Astrocyte of the spinal cord (primary cell): ENCODE data around the gene ZNF468.
"Not testable (repeated sequence)": the region's sequence is repeated elsewhere in the genome, so short reads cannot be mapped to it uniquely, and the experiment has no call there.

Experiments
- DNase-seq: peaks from one replicate; pipeline ENCODE4 v3.0.0; 2011; ENCODE audit warnings: low read depth, low spot score
- H3K4me3 ChIP-seq: 2 replicates; pipeline ENCODE4 v1.5.1; 2011; ENCODE audit warnings: low read depth, mild to moderate bottlenecking, low read length, moderate library complexity
- in situ Hi-C: cut with HindIII; loops from 2 replicates; pipeline ENCODE4 v1.10.0; 2017; ENCODE audit warnings: low sequenced_read_pairs
- TF ChIP-seq, protein P1 (sequence below): IDR thresholded peaks from 2 replicates; pipeline ENCODE4 v1.5.1; 2012; ENCODE audit warnings: low read depth, mild to moderate bottlenecking, low read length, inconsistent platforms

ZNF468 gene

DNA sequence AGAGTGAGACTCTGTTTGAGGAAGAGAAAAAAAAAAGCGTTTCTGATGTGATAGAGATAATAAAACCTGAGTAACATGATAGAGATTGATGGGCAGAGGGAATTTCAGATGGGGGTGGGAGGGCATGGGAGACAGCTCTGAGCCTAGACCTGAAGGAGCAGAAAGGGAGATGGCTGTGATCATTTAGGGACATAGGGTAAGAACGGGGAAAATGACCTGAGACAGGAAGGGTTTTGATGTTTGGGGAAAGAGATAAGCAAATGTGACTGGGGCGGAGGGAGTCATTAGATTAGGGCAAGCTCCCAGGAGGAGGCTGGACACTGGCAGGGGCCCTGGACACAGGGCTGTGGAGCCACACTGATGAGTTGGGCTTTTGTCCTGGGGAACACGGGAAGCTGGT lies 33.9 kb upstream of the ZNF468 start:
- TF ChIP-seq, protein P1, sequence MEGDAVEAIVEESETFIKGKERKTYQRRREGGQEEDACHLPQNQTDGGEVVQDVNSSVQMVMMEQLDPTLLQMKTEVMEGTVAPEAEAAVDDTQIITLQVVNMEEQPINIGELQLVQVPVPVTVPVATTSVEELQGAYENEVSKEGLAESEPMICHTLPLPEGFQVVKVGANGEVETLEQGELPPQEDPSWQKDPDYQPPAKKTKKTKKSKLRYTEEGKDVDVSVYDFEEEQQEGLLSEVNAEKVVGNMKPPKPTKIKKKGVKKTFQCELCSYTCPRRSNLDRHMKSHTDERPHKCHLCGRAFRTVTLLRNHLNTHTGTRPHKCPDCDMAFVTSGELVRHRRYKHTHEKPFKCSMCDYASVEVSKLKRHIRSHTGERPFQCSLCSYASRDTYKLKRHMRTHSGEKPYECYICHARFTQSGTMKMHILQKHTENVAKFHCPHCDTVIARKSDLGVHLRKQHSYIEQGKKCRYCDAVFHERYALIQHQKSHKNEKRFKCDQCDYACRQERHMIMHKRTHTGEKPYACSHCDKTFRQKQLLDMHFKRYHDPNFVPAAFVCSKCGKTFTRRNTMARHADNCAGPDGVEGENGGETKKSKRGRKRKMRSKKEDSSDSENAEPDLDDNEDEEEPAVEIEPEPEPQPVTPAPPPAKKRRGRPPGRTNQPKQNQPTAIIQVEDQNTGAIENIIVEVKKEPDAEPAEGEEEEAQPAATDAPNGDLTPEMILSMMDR: no peak
- no peak for DNase-seq
- H3K4me3 ChIP-seq: no peak overlapping the region
- in situ Hi-C loops: no loop called here

DNA sequence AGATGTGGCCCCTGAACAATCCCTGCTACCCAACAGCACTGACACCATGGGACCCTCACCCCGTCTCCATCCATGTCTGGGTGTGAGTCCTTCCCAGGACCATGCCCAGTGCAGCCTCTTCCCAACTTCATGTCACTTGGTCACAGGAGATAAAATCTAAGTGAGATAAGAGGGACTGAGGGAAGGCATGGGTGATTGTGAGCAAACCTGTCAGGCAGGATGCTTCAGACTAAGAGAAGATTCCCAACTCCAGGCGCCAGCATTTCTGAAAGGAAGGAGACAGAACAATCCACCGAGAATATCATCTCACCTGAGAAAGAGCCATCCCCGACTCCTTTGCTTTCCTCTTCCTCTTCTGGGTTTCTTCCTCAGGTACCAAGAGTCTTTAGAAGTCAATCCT lies 32.5 kb upstream of the ZNF468 start:
- DNase-seq: no peak
- in situ Hi-C loops: no loop called here
- TF ChIP-seq, protein P1: no peak
- no peak overlapping the region for H3K4me3 ChIP-seq

DNA sequence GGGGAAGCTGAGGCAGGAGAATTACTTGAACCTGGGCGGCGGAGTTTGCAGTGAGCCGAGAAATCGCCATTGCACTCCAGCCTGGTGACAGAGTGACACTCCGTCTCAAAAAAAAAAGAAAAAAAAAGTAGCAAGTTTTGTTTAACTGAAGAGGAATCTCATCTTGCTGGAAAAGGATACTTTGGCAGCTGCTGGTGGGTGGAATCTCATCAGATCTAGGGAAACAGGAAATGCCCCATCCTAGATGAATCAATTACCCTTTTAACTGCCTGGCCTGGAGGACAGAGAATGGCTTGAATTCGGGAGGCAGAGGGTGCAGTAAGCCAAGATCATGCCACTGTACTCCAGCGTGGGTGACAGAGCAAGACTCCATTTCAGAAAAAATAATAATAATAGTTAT lies 31.7 kb upstream of the ZNF468 start:
- no peak overlapping the region for H3K4me3 ChIP-seq
- in situ Hi-C loops: no loop called here
- no peak for DNase-seq
- TF ChIP-seq, protein P1: no peak

DNA sequence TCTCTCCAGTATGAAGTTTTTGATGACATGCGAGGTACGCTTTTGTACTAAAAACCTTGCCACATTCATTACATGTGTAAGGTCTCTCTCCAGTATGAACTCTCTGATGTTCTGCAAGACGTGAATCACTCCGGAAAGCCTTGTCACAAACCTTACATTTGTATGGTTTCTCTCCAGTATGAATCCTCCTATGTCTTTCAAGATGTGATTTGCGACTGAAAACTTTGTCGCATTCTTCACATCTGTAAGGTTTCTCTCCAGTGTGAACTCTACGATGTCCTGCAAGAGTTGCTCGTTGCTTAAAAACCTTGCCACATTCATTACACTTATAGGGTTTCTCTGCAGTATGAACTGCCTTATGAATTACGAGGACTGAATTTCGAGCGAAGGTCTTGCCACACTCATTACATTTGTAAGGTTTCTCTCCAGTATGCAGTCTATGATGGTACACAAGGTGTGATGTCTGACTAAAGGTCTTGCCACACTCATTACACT lies 23.5 kb upstream of the ZNF468 start:
- no peak overlapping the region for H3K4me3 ChIP-seq
- TF ChIP-seq, protein P1: no peak
- no peak for DNase-seq
- in situ Hi-C loops: no loop called here

DNA sequence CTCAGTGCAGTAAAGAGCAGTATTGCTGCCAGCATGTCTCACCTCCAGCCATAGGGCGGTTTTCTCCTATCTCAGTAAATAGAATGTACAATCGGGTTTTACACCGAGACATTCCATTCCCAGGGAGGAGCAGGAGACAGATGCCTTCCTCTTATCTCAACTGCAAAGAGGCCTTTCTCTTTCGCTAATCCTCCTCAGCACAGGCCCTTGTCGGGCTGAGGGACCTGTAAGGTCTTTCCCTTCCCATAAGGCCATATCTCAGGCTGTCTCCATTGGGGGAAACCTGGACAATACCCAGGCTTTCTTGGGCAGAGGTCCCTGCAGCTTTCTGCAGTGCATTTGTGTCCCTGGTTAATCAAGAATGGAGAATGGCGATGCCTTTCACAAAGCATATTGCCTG lies 15.6 kb upstream of the ZNF468 start:
- H3K4me3 ChIP-seq, DNase-seq, in situ Hi-C loops: not testable (repeated sequence)

DNA sequence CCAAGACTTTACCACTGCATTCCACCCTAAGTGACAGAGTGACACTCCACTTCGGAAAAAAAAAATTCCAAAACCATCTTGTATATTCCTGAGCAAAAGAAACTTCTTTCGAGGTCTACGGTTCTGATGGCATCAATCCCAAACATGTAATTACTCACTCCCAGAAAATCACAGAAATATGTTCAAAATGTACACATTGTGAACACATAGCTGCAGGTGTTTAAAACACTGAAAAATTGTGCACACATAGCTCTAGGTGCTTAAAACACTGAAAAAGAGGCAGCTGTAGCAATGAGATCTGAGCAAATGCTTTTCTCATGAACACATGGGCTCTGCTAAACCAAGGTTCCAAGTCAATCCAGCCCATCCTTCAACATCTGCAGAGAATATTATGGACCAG lies 14.0 kb upstream of the ZNF468 start:
- TF ChIP-seq, protein P1: no peak
- DNase-seq: no peak
- in situ Hi-C loops: no loop called here
- H3K4me3 ChIP-seq: no peak overlapping the region

DNA sequence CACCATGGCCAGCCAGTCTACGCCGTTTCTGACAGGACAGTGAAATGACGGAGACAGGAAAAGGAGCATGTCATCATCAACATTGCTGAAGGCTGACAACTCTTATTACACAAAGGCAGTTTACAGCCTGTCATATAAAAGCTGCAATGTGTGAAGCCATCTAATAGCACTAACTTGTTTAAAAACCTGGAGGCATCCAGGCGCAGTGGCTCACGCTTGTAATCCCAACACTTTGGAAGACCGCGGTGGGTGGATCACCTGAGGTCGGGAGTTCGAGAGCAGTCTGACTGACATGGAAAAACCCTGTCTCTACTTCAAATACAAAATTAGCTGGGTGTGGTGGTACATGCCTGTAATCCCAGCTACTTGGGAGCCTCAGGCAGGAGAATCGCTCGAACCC lies 10.6 kb upstream of the ZNF468 start:
- H3K4me3 ChIP-seq, in situ Hi-C loops, DNase-seq: not testable (repeated sequence)

DNA sequence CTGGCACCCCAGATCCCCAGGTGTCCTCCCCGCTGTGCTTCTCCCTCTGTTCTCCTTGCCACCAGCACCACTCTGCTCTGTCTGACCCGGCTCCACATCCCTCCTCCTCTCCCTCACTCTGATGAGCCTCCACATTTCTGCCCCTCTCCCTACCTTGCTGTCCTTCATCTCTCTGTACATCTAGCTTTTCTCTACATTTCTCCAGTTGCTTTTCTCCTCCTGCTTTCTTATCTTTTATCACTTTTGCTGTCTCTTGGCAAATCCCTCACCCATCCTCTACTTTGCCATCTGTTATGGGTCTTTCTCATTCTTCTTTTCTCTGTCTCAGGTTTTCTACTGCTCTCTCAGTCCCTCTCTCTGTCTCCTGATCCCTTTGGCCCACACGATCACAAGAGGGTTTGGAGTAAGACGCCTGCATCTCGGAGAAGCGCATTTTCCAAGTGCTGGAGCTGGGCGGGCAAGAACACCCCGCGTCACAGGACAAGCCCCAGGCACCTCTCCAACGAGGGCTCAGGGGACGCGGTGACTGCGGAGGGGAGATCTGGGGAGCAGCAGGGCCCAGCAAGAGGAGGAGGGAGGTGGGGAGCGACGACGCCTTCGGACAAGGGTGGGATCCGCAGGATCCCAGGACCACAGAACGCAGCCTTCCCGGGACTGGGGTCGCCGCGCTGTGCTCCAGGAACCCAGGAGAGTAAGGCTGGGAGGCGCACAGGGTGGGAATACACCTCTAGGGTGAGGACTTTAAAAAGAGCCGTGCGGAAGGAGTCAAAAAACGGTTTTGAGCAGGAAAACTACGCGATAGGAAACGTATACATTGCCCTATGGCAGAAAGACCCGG lies 660 bp downstream of the ZNF468 start:
- DNase-seq: peak; percentile 3
- H3K4me3 ChIP-seq: peak overlapping the region; percentile 70
- in situ Hi-C loops: not testable (repeated sequence)

DNA sequence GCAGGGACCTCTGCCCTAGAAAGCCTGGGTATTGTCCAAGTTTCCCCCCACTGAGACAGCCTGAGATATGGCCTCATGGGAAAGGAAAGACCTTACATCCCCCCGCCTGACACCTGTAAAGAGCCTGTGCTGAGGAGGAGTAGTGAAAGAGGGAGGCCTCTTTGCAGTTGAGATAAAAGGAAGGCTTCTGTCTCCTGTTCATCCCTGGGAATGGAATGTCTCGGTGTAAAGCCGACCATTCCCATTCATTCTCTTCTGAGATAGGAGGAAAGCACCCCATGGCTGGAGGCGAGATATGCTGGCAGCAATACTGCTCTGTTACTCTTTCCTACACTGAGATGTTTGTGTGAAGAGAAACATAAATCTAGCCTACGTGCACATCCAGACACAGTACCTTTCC lies 10.1 kb downstream of the ZNF468 start:
- DNase-seq, H3K4me3 ChIP-seq, in situ Hi-C loops: not testable (repeated sequence)

DNA sequence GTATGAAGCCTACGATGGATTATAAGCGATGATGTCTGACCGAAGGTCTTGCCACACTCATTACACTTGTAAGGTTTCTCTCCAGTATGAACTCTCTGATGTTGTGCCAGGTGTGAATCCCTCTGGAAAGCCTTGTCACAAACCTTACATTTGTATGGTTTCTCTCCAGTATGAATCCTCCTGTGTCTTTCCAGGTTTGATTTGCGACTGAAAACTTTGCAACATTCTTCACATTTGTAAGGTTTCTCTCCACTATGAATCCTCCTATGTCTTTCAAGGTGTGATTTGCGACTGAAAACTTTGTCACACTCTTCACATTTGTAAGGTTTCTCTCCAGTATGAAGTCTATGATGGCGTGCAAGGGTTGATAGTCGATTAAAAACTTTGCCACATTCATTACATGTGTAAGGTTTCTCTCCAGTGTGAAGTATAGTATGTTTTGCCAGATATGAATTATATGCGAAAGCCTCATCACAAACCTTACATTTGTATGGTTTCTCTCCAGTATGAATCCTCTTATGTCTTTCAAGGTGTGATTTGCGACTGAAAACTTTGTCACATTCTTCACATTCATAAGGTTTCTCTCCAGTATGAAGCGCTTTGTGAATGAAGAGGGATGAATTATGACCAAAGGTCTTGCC lies 16.5 kb downstream of the ZNF468 start:
- in situ Hi-C loops, H3K4me3 ChIP-seq, DNase-seq: not testable (repeated sequence)

DNA sequence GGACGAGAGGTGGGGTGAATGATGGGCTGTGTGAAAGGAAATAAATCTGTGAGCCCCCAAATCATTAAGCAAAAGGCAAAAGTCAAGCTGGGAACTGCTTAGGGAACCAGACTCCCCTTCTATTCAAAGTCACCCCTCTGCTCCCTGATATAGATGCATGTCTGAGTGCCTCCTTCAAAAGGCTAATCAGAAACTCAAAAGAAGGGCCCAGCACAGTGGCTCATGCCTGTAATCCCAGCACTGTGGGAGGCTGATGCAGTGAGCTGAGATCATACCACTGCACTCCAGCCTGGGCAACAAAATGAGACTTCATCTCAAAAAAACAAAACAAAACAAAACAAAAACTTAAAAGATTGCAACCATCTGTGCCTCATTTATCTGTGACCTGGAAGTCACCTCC lies 23.1 kb downstream of the ZNF468 start:
- in situ Hi-C loops, H3K4me3 ChIP-seq, DNase-seq: not testable (repeated sequence)

DNA sequence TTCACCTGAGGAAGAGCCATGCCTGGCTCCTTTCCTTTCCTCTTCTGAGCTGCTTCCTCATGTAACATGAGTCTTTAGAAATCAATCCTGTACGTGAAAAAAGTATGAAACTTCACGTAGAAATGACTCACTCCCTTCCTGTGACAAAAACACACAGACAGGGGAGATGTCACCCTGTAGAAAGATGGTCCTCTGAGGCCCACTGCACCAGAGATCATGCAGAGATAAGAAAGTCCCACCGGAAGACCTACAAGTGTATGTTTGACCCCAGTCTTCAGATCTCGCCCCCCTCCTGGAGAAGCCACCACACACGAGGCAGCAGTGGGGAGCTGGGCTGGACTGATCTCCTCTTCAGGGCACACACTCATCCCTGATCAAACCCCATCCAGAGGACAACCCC lies 23.9 kb downstream of the ZNF468 start:
- DNase-seq, H3K4me3 ChIP-seq, in situ Hi-C loops: not testable (repeated sequence)
